ENCODE results near the gene ZBTB1.
"Not testable (repeated sequence)": the region's sequence is repeated elsewhere in the genome, so short reads cannot be mapped to it uniquely, and the experiment has no call there.

ZBTB1 gene

GRCh38 chr14:64549016-64549415 is 44.4 kb downstream of the ZBTB1 start:
- DNase-seq (ENCODE audit: extremely low spot score): no peak
- POLR2A ChIA-PET: no interaction called here
- no peak for TF ChIP-seq CTCF (IDR thresholded peaks at IDR 0.05; ENCODE audit: control extremely low read depth, extremely low read depth, low read depth, missing control alignments)
- CTCF ChIA-PET: no interaction called here

DNA sequence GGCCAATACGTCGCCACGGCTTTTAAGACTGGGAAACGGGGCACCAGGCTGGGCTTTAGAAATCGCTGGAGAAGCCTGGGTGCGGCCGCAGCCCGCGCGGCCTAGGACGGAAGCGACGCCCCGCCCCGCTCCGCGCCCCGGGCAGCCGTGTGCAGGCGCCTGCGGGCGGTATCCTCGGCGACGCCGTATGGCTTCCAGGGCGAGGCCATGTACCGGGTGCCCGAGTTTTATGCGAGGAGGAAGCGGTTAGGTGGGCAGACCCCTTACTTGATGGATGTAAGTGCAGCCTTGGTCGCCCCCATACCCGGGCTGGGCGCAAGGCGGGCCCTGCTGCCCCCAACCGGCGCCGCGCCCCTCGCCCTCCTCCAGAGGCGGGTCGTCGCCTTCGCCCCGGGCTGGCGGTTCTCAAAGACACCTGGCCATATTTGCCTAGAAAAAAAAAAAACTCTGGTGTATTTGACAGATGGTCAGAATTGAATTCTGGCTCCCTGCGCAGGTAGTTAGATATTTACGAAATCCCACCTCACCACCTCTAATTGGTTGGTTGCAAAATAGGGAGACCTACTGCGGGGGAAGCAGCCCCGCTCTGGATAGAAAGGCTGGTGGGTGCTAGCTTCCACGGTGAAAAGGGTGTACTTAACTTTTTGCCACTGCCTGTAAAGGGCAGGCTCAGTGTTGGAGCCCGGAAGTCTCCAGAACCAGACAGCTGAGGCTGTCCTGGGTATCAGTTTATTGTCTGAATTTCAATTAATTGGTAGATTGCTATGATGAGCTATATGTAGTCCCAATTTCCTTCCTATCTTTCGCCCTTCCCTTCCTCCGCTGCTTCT is 45.4 kb downstream of the ZBTB1 start, which contains the start of gene PPP1R36:
Gene PPP1R36 (plus strand): TSS at position 171 of the 830 bp plus-strand sequence. CDS start 37 bp downstream, at position 208.
- no peak for TF ChIP-seq CTCF (IDR thresholded peaks at IDR 0.05; ENCODE audit: control extremely low read depth, extremely low read depth, low read depth, missing control alignments)
- peak; percentile 35 for DNase-seq (ENCODE audit: extremely low spot score)
- ChIA-PET POLR2A (interaction anchor here (1.3 kb wide), 1 partner anchor 9 kb away, joined by 3 read pairs; the partner anchor contains the start of gene HSPA2), CTCF (interaction anchor here (0.9 to 1.9 kb wide), 4 partner anchors 8 to 87 kb away, joined by 3 to 8 read pairs (median 4); partner anchors contain the start of gene HSPA2)

GRCh38 chr14:64550621-64551333 is 46.2 kb downstream of the ZBTB1 start:
- ChIA-PET CTCF (interaction anchor here (0.7 to 1.9 kb wide), 5 partner anchors 9 to 86 kb away, joined by 3 to 8 read pairs (median 3); partner anchors contain the start of gene HSPA2), POLR2A (interaction anchor here (1.3 kb wide), 1 partner anchor 10 kb away, joined by 3 read pairs; the partner anchor contains the start of gene HSPA2)
- TF ChIP-seq CTCF (IDR thresholded peaks at IDR 0.05; ENCODE audit: control extremely low read depth, extremely low read depth, low read depth, missing control alignments): no peak
- DNase-seq (ENCODE audit: extremely low spot score): no peak

GRCh38 chr14:64554556-64554955 is 50.0 kb downstream of the ZBTB1 start:
- DNase-seq (ENCODE audit: extremely low spot score): no peak
- CTCF ChIA-PET: interaction anchor here (1.2 to 1.5 kb wide), 2 partner anchors 75 to 83 kb away, joined by 3 to 5 read pairs; no protein-coding TSS in a partner anchor
- POLR2A ChIA-PET: no interaction called here
- TF ChIP-seq CTCF (IDR thresholded peaks at IDR 0.05; ENCODE audit: control extremely low read depth, extremely low read depth, low read depth, missing control alignments): no peak

- DNase-seq (ENCODE audit: extremely low spot score): no peak
- TF ChIP-seq CTCF (IDR thresholded peaks at IDR 0.05; ENCODE audit: control extremely low read depth, extremely low read depth, low read depth, missing control alignments): no peak
- ChIA-PET POLR2A (no interaction called here), CTCF (interaction anchor here (0.7 kb wide), 1 partner anchor 13 kb away, joined by 5 read pairs; no protein-coding TSS in a partner anchor)
These were observed 52.0 kb downstream of the ZBTB1 start for GRCh38 chr14:64556526-64556925.

- DNase-seq (ENCODE audit: extremely low spot score); POLR2A ChIA-PET: not testable (repeated sequence)
- CTCF ChIA-PET: interaction anchor here (1.5 kb wide), 1 partner anchor 78 kb away, joined by 6 read pairs; no protein-coding TSS in a partner anchor
These were observed 53.6 kb downstream of the ZBTB1 start for GRCh38 chr14:64558216-64558615.
